HG03342 (cell line): ENCODE measurements around the gene COL4A3.

Experiments
- ATAC-seq: cut with Tn5 transposase; IDR thresholded peaks from one replicate; pipeline ENCODE4 v1.9.1; 2021; ENCODE audit warnings: mild to moderate bottlenecking, moderate library complexity; ENCODE audit not compliant: unreplicated experiment

COL4A3 gene

GRCh38 chr2:227163998-227164762 is at the start of gene COL4A3, which contains the start of gene COL4A4:
COL4A3 (plus strand) TSS chr2:227164624; CDS start chr2:227164727, 103 bp downstream.
COL4A4 (minus strand) TSS chr2:227164205; CDS start chr2:227147483, 16,722 bp downstream.
- ATAC-seq = peak; percentile 56

GRCh38 chr2:227115761-227116160 is 48.7 kb upstream of the COL4A3 start:
- no peak for ATAC-seq

DNA sequence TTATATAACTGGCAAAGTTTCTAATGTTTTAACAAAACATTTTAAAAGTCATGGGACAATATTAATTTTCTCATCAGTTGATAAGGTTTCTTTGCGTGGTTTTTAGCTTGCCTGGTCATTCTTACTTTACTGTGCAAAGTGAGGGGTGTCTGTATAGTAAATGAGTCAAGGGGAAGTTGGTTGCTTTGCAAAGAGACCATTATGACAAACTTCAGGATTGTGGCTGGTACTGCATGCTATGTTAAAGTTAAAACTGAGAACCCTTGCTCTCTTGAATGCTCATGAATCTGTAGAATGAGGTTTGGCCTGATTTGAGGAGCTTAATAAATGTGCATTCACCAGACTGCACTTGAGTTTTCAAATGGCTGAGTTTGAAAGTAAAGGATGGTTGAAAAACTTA is 47.4 kb upstream of the COL4A3 start:
- ATAC-seq = peak; percentile 68

- ATAC-seq = no peak
Observed at GRCh38 chr2:227117852-227118251, 46.6 kb upstream of the COL4A3 start.

- ATAC-seq = no peak
Observed at GRCh38 chr2:227118353-227118752, 46.1 kb upstream of the COL4A3 start.

GRCh38 chr2:227123697-227124096 is 40.7 kb upstream of the COL4A3 start:
- no peak for ATAC-seq

DNA sequence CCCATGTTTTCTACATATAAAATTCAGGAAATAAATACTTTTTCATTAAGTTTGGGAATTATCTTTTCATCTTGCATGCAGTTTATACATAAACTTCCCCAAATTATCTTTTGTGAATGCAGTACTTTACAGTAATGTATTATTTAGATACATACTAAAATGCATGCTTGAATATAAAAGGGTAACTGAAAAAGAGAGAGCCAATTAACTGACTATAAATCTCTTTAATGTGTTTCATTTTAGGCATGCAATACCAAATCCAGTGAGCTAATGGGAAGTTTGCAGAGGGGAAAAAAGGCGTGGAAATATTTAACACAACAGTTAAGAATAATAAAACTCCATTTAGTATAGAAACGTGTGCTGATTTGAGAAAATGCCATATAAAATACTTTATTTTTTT is 39.6 kb upstream of the COL4A3 start:
- no peak for ATAC-seq

GRCh38 chr2:227125506-227125905 is 38.9 kb upstream of the COL4A3 start:
- ATAC-seq = no peak

DNA sequence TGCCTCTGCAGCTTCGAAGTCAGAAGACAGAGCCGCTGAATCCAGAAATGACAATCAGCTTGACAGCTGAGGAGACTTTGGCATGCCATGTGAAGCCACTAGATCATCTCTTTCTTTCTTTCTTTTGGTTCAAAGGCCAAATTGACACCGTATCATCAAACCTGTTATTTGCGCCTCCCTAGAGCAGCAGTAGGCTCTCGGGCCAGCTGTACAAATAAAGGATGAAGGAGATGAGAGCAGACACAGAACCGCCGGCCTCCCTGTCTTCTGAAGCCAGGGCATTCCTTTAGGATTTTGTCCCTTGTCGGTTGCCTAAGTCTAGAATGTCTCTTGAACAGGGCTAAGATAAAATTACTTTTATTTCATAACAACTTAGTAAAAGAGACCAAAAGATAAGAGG is 37.2 kb upstream of the COL4A3 start:
- no peak for ATAC-seq

DNA sequence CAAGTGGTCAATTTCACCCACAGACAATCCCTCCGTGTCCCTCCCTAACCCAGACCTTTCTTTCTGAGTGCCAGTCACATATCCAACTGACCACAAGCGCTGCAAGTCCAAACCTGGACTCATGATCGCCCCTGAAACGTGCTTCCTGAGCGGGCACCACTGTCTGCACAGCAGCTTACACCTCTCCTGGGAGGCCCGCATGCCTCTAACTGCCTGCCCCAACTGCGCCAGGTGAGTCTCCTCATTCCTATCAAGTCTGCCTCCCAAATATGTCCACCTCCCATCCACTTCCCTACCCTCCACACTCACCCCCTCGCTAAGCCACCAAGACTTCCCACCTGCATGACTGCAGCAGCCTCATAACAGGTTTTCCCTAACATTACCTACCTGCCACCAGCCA is 33.8 kb upstream of the COL4A3 start:
- no peak for ATAC-seq

GRCh38 chr2:227132986-227133385 is 31.4 kb upstream of the COL4A3 start:
- ATAC-seq = no peak

- no peak for ATAC-seq
Observed at GRCh38 chr2:227134591-227134990, 29.8 kb upstream of the COL4A3 start.

DNA sequence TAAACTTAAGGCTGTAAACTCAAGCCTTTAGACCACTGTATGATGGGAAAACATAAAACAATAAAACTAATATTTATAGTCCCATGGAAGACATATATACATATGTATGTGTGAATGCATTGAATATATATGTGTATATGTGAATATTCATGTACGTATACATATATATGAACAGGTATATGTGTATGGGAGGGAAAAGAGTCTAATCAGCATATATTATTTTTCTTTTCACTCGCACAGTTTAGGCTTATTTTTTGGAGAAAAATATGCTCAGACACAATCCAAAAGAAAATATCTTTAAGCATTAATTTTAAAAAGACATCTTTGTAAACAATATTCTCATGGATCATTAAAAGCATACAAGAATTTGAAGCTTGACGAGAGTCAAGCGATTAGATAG is 23.1 kb upstream of the COL4A3 start:
- no peak for ATAC-seq

DNA sequence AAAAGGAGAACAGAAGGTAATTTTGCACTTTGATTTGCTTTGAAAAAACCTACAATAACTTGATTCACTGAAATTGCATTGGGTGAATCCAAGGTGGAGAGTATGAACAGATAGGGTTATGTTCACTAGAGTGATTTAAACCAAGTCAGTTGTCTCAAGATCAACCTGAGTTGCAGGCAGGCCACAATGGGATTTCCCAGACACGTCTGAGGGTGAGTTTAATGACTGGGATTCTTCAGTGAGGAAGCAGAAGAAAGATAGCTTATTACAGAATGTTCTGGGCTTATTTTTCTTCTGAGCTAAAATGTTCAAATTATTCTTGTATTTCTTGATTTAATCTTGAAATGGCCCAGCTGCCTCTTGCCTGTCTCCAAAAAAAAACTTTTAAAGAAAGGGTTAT is 20.5 kb upstream of the COL4A3 start:
- no peak for ATAC-seq

- ATAC-seq = no peak
Observed at GRCh38 chr2:227146456-227146855, 18.0 kb upstream of the COL4A3 start.

DNA sequence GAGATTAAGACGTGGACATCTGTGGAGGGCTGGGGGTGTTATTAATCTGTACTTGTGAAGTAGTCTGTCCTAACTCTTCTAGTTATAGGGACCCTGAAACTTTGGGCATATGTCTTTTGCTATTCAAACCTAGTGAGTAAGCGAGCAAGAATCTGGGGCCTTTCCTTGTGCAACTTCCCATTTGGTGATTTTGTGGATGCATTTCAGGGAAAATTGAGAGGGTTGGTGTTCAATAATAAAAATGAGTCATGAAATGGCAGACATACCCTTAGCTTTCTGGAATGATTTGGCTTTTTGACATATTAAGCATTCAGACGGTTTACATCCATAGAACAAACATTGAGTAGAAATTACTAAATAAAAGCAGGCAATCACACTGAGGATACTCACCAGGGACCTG is 17.4 kb upstream of the COL4A3 start:
- ATAC-seq = no peak

- no peak for ATAC-seq
Observed at GRCh38 chr2:227148106-227148505, 16.3 kb upstream of the COL4A3 start.

- ATAC-seq = no peak
Observed at GRCh38 chr2:227150222-227150936, 14.0 kb upstream of the COL4A3 start.

GRCh38 chr2:227152093-227152766 is 12.2 kb upstream of the COL4A3 start:
- ATAC-seq = no peak

GRCh38 chr2:227153307-227153706 is 11.1 kb upstream of the COL4A3 start:
- no peak for ATAC-seq

DNA sequence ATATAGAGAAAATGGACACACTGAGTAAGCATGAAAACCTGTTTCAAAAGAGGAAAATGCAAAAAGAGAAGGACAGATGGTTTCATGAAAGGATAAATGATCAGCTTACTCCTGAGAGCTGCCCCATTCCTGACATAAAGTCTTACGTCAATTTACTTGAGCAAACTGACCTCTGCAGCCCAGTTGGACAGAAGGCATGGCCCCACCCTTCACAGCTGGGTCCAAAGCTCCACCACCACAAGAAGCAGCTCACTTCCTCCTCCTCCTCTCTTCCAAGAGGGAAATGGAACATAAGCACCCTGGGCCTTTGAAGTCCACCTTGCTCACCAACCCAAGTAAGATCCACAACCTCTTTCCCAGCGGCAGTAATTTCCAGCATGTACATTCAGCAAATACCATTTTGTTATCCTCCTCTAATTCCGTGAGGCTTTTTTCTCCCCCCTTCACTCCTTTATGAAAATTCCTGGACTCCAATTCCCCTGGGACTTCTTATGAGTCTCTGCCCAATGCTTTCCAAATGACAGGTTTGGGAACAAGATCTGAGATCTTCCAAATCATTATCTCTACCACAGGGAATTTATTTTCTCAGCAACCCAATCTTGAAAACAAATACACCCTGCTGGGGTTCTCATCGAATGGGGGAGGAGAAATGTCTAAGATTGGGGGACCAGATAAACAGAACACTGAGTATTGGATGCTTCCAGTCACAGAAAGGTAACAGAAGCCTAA is 10.5 kb upstream of the COL4A3 start:
- no peak for ATAC-seq
